SK-N-SH (cell line): ENCODE data around the gene EPGN.

Experiments
- CTCF ChIP-seq: fragments of 200-600 bp; sonication (generic); IDR thresholded peaks from 2 replicates; pipeline ENCODE4 v1.6.1; 2017; ENCODE audit warnings: antibody characterized with exemption, mild to moderate bottlenecking, moderate library complexity
- EZH2phosphoT487 ChIP-seq: fragments of 200-600 bp; sonication (generic); IDR thresholded peaks from 2 replicates; pipeline ENCODE4 v1.6.1; 2017; ENCODE audit warnings: low read depth, mixed run types, mild to moderate bottlenecking, antibody characterized with exemption, moderate library complexity, borderline replicate concordance
- GABPA ChIP-seq: IDR thresholded peaks from 2 replicates; pipeline ENCODE4 v1.4.0; 2012; ENCODE audit warnings: low read depth, mild to moderate bottlenecking
- MEF2A ChIP-seq: IDR thresholded peaks from 2 replicates; pipeline ENCODE4 v1.4.0; 2012; ENCODE audit warnings: low read depth, borderline replicate concordance
- POLR2AphosphoS5 ChIP-seq: IDR thresholded peaks from 2 replicates; pipeline ENCODE4 v1.6.1; 2012; ENCODE audit warnings: low read depth, low read length
- RCOR1 ChIP-seq: fragments of 150-350 bp; IDR thresholded peaks from 2 replicates; pipeline ENCODE4 v1.6.1; 2017; ENCODE audit warnings: antibody characterized with exemption, low read length
- REST ChIP-seq: IDR thresholded peaks from 2 replicates; pipeline ENCODE4 v1.6.1; 2012; ENCODE audit warnings: mild to moderate bottlenecking, low read depth, low read length, moderate library complexity
- SIN3A ChIP-seq: IDR thresholded peaks from 2 replicates; pipeline ENCODE4 v1.6.1; 2012; ENCODE audit warnings: low read depth, mild to moderate bottlenecking, low read length, moderate library complexity, borderline replicate concordance
- SMC3 ChIP-seq: IDR thresholded peaks from 2 replicates; pipeline ENCODE4 v1.6.1; 2012; ENCODE audit warnings: low read depth, low read length, improper control_type of control experiment

GRCh38 chr4:74338792-74339333 lies 30.6 kb downstream of the EPGN start:
- TF ChIP-seq POLR2AphosphoS5 (no peak), EZH2phosphoT487 (no peak), SIN3A (no peak), REST (no peak), CTCF (no peak), RCOR1 (no peak), SMC3 (no peak), MEF2A (no peak), GABPA (no peak)
